T-helper 22 cell (primary cell): ENCODE measurements around the gene BGLAP.
A peak's percentile ranks its signal among the peaks of the same experiment; 100 is the strongest.

Source experiments
- DNase-seq: peaks from one replicate; pipeline ENCODE4 v3.0.0-alpha.2; 2020; ENCODE audit warnings: low read depth

The BGLAP gene

GRCh38 chr1:156228501-156228900 is 13.5 kb upstream of the BGLAP start:
- no peak for DNase-seq

- DNase-seq = no peak
These were observed 12.0 kb upstream of the BGLAP start for GRCh38 chr1:156229809-156230472.

- no peak for DNase-seq
These were observed 11.5 kb upstream of the BGLAP start for GRCh38 chr1:156230473-156230837.

GRCh38 chr1:156232201-156232894 is 9.6 kb upstream of the BGLAP start:
- no peak for DNase-seq

- DNase-seq = no peak
These were observed 8.4 kb upstream of the BGLAP start for GRCh38 chr1:156233426-156234127.

GRCh38 chr1:156236164-156236563 is 5.8 kb upstream of the BGLAP start:
- DNase-seq = no peak

- DNase-seq = no peak
These were observed 3.7 kb upstream of the BGLAP start for GRCh38 chr1:156238248-156238647.

GRCh38 chr1:156241311-156241811 is 623 bp upstream of the BGLAP start:
- DNase-seq = no peak

GRCh38 chr1:156242738-156243137 is 754 bp downstream of the BGLAP start:
- DNase-seq = no peak

GRCh38 chr1:156244126-156244525 is 2.1 kb downstream of the BGLAP start:
- DNase-seq = no peak

GRCh38 chr1:156244712-156245111 is 2.7 kb downstream of the BGLAP start:
- no peak for DNase-seq

- peak; percentile 11 for DNase-seq
These were observed 3.7 kb downstream of the BGLAP start for GRCh38 chr1:156245451-156246232.

- no peak for DNase-seq
These were observed 4.3 kb downstream of the BGLAP start for GRCh38 chr1:156246241-156246780.

- no peak for DNase-seq
These were observed 4.9 kb downstream of the BGLAP start for GRCh38 chr1:156246781-156247459.

- DNase-seq = no peak
These were observed 5.7 kb downstream of the BGLAP start, which contains the start of gene PAQR6 for GRCh38 chr1:156247460-156248322. Gene PAQR6 (minus strand): TSS chr1:156248056. CDS start chr1:156246731, 1,325 bp downstream.

- no peak for DNase-seq
These were observed 6.3 kb downstream of the BGLAP start for GRCh38 chr1:156248323-156248683.

GRCh38 chr1:156249593-156249992 is 7.6 kb downstream of the BGLAP start:
- DNase-seq = no peak

GRCh38 chr1:156251527-156251926 is 9.5 kb downstream of the BGLAP start:
- no peak for DNase-seq

GRCh38 chr1:156253634-156254033 is 11.7 kb downstream of the BGLAP start:
- DNase-seq = no peak

- DNase-seq = no peak
These were observed 15.7 kb downstream of the BGLAP start for GRCh38 chr1:156257711-156258110.
